Kidney epithelial cell (primary cell): ENCODE data around the gene PLEKHA5. TPM values are rescaled to one million over a fixed set of nuclear protein-coding genes. Genes with fewer than 3 reads are reported as not detected.

Experiments used
- DNase-seq: peaks from one replicate; pipeline ENCODE4 v3.0.0-alpha.2; 2010; ENCODE audit warnings: low read depth
- H3K27me3 ChIP-seq: 2 replicates; pipeline ENCODE4 v1.6.0; 2011; ENCODE audit warnings: low read length; ENCODE audit not compliant: control insufficient read depth, insufficient read depth
- H3K36me3 ChIP-seq: 2 replicates; pipeline ENCODE4 v1.5.1; 2011; ENCODE audit warnings: low read length; ENCODE audit not compliant: control insufficient read depth, insufficient read depth
- H3K4me3 ChIP-seq: 2 replicates; pipeline ENCODE4 v1.5.1; 2011; ENCODE audit warnings: low read depth, mild to moderate bottlenecking, control low read depth, low read length
- CTCF ChIP-seq: IDR thresholded peaks from 2 replicates; pipeline ENCODE4 v1.5.1; 2011; ENCODE audit warnings: mild to moderate bottlenecking, moderate library complexity, low read length, control low read depth, inconsistent platforms; ENCODE audit not compliant: insufficient read depth, poor library complexity, severe bottlenecking
- total RNA-seq: library from RNA; depleted of rRNA; stranded (reverse); fragments of >200 nt; gene quantifications from 2 replicates; pipeline ENCODE4 v1.2.3, GENCODE V29; 2015

PLEKHA5 gene
- total RNA-seq, 1 donor from 2014 or later = 21.9 TPM

GRCh38 chr12:19373586-19373985 lies 244.1 kb downstream of the PLEKHA5 start:
- DNase-seq = no peak
- Histone ChIP-seq H3K27me3 (no peaks in the 10 kb centered on the region), H3K4me3 (no peak overlapping the region), H3K36me3 (no peaks in the 10 kb centered on the region)
- TF ChIP-seq CTCF = no peak

- DNase-seq = no peak
- H3K4me3 ChIP-seq = no peak overlapping the region
- H3K36me3 ChIP-seq = no peaks in the 10 kb centered on the region
- H3K27me3 ChIP-seq = no peaks in the 10 kb centered on the region
- no peak for TF ChIP-seq CTCF
Measured at GRCh38 chr12:19375888-19376287, 246.4 kb downstream of the PLEKHA5 start.

- Histone ChIP-seq H3K36me3 (no peaks in the 10 kb centered on the region), H3K4me3 (no peak overlapping the region)
- DNase-seq = no peak
Measured at GRCh38 chr12:19376691-19377090, 247.2 kb downstream of the PLEKHA5 start.

GRCh38 chr12:19382111-19382526 lies 252.6 kb downstream of the PLEKHA5 start:
- DNase-seq = peak; percentile 86
- no peaks in the 10 kb centered on the region for H3K36me3 ChIP-seq
- no peak overlapping the region for H3K4me3 ChIP-seq
- no peak for TF ChIP-seq CTCF
- no peaks in the 10 kb centered on the region for H3K27me3 ChIP-seq

More at GRCh38 chr12:19376691-19377090, 247.2 kb downstream of the PLEKHA5 start:
- no peaks in the 10 kb centered on the region for H3K27me3 ChIP-seq
- TF ChIP-seq CTCF = no peak

- TF ChIP-seq CTCF = no peak
- Histone ChIP-seq H3K36me3 (no peaks in the 10 kb centered on the region), H3K4me3 (no peak overlapping the region), H3K27me3 (no peaks in the 10 kb centered on the region)
- DNase-seq = no peak
Measured at GRCh38 chr12:19382563-19382962, 253.0 kb downstream of the PLEKHA5 start.

GRCh38 chr12:19387161-19387560 lies 257.6 kb downstream of the PLEKHA5 start:
- no peak overlapping the region for H3K4me3 ChIP-seq
- TF ChIP-seq CTCF = no peak
- H3K27me3 ChIP-seq = no peaks in the 10 kb centered on the region
- H3K36me3 ChIP-seq = no peaks in the 10 kb centered on the region
- no peak for DNase-seq
